Measurements from ENCODE around the gene SBSN.

GRCh38 chr19:35506011-35506410, 22.1 kb downstream of the SBSN start:
- TF ChIP-seq GATA2 (IDR thresholded peaks at IDR 0.05; ENCODE audit: low read depth, low read length) (no peak), GATA3 (IDR thresholded peaks at IDR 0.05; ENCODE audit: low read depth, low read length) (no peak)
